Head of caudate nucleus (tissue), 42 donors: ENCODE measurements around the gene TBX2.

Source experiments
- DNase-seq, 42 donors: peaks; one replicate each; pipeline versions ENCODE4 v3.0.0 to v3.0.0-alpha.2; 2020 to 2021; ENCODE audit warnings: mixed read lengths in 7 of 42
- intact Hi-C: fragments of 100-400 bp; cut with DNase I; formaldehyde crosslinking; loops from one replicate; pipeline ENCODE4 v1.15.0; 2022

Gene TBX2

GRCh38 chr17:61366715-61367413 lies 32.8 kb upstream of the TBX2 start:
- intact Hi-C loops, result no loop called here
- no peak for DNase-seq

GRCh38 chr17:61368049-61368831 lies 31.4 kb upstream of the TBX2 start:
- DNase-seq, result no peak
- intact Hi-C loops, result no loop called here

- peak in 1 of 42 donors; percentile 30 for DNase-seq
- intact Hi-C loops, result no loop called here
These were observed 30.7 kb upstream of the TBX2 start for GRCh38 chr17:61368832-61369450.

- no peak for DNase-seq
- intact Hi-C loops, result no loop called here
These were observed 29.9 kb upstream of the TBX2 start for GRCh38 chr17:61369751-61370150.

GRCh38 chr17:61371179-61371578 lies 28.5 kb upstream of the TBX2 start:
- no peak for DNase-seq
- intact Hi-C loops, result no loop called here

GRCh38 chr17:61371606-61372005 lies 28.0 kb upstream of the TBX2 start:
- intact Hi-C loops, result no loop called here
- DNase-seq, result no peak

GRCh38 chr17:61372436-61372835 lies 27.2 kb upstream of the TBX2 start:
- DNase-seq, result no peak
- intact Hi-C loops, result no loop called here

GRCh38 chr17:61376931-61377838 lies 22.5 kb upstream of the TBX2 start:
- DNase-seq, result no peak
- intact Hi-C loops, result no loop called here

- intact Hi-C loops, result no loop called here
- DNase-seq, result no peak
These were observed 20.8 kb upstream of the TBX2 start for GRCh38 chr17:61378658-61379456.

GRCh38 chr17:61379457-61380216 lies 20.0 kb upstream of the TBX2 start:
- intact Hi-C loops, result no loop called here
- no peak for DNase-seq

GRCh38 chr17:61380217-61380835 lies 19.3 kb upstream of the TBX2 start:
- intact Hi-C loops, result no loop called here

GRCh38 chr17:61380836-61381525 lies 18.7 kb upstream of the TBX2 start:
- intact Hi-C loops, result no loop called here
- DNase-seq, result peak in 16 of 42 donors; percentile 17 to 54 (median 30)

More at GRCh38 chr17:61380217-61380835, 19.3 kb upstream of the TBX2 start:
- DNase-seq, result no peak

GRCh38 chr17:61381537-61381936 lies 18.1 kb upstream of the TBX2 start:
- intact Hi-C loops, result no loop called here
- DNase-seq, result no peak

GRCh38 chr17:61382796-61383688 lies 16.6 kb upstream of the TBX2 start:
- intact Hi-C loops, result no loop called here
- no peak for DNase-seq

GRCh38 chr17:61383689-61384201 lies 15.9 kb upstream of the TBX2 start:
- intact Hi-C loops, result no loop called here
- DNase-seq, result no peak

- no peak for DNase-seq
- intact Hi-C loops, result no loop called here
These were observed 15.3 kb upstream of the TBX2 start for GRCh38 chr17:61384354-61384691.
